Measurements from ENCODE around the gene DISP3.

The DISP3 gene

DNA sequence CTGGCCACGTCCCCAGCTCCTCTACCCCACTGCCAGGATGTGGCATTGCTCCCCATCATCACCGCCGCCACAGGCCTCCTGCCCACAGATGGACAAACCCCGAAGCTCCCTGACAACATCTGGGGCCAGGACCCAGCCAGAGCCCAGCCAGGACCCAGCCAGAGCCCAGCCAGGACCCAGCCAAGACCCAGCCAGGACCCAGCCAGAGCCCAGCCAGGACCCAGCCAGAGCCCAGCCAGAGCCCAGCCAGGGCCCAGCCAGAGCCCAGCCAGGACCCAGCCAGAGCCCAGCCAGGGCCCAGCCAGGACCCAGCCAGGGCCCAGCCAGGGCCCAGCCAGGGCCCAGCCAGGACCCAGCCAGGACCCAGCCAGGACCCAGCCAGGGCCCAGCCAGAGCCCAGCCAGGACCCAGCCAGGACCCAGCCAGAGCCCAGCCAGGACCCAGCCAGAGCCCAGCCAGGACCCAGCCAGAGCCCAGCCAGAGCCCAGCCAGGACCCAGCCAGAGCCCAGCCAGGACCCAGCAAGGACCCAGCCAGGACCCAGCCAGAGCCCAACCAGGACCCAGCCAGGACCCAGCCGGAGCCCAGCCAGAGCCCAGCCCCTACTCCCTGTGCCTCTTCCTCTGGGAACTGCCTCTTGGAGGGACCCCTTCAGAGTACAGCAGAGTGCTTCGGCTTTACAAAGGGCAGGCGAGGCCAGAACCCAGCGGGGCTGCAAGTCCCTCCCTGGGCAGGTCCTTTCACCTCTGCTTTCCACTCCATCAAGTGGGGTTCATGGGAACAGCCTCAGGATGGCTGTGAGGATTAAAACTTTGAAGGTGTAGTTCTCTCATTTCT lies 43.7 kb downstream of the DISP3 start:
- Histone ChIP-seq H3K9me3 (ENCODE audit: control insufficient read depth in 1 of 2, low read length in 2 of 2) (no peaks in the 10 kb centered on the region), H3K9ac (ENCODE audit: low read depth in 1 of 2, low read length in 2 of 2) (no peak overlapping the region), H3K36me3 (ENCODE audit: control insufficient read depth in 1 of 2, insufficient read depth in 2 of 2, low read length in 2 of 2) (no peaks in the 10 kb centered on the region), H3K27me3 (ENCODE audit: control insufficient read depth in 1 of 2, insufficient read depth in 2 of 2, low read length in 2 of 2) (no peaks in the 10 kb centered on the region), H3K4me1 (ENCODE audit: control insufficient read depth in 1 of 2, insufficient read depth in 2 of 2, low read length in 2 of 2) (no peaks in the 10 kb centered on the region), H3K4me3 (ENCODE audit: low read depth in 1 of 2, low read length in 2 of 2) (no peak overlapping the region), H3K27ac (ENCODE audit: low read depth, low read length) (no peak overlapping the region)

- Histone ChIP-seq H3K9ac (ENCODE audit: low read depth in 1 of 2, low read length in 2 of 2) (no peak overlapping the region), H3K4me3 (ENCODE audit: low read depth in 1 of 2, low read length in 2 of 2) (no peak overlapping the region), H3K4me1 (ENCODE audit: control insufficient read depth in 1 of 2, insufficient read depth in 2 of 2, low read length in 2 of 2) (no peaks in the 10 kb centered on the region), H3K36me3 (ENCODE audit: control insufficient read depth in 1 of 2, insufficient read depth in 2 of 2, low read length in 2 of 2) (no peaks in the 10 kb centered on the region), H3K27me3 (ENCODE audit: control insufficient read depth in 1 of 2, insufficient read depth in 2 of 2, low read length in 2 of 2) (no peaks in the 10 kb centered on the region), H3K27ac (ENCODE audit: low read depth, low read length) (no peak overlapping the region), H3K9me3 (ENCODE audit: control insufficient read depth in 1 of 2, low read length in 2 of 2) (no peaks in the 10 kb centered on the region)
Observed at GRCh38 chr1:11523261-11523660, 44.3 kb downstream of the DISP3 start.

GRCh38 chr1:11523746-11524464 lies 45.0 kb downstream of the DISP3 start:
- Histone ChIP-seq H3K27me3 (ENCODE audit: control insufficient read depth in 1 of 2, insufficient read depth in 2 of 2, low read length in 2 of 2) (no peaks in the 10 kb centered on the region), H3K27ac (ENCODE audit: low read depth, low read length) (no peak overlapping the region), H3K36me3 (ENCODE audit: control insufficient read depth in 1 of 2, insufficient read depth in 2 of 2, low read length in 2 of 2) (no peaks in the 10 kb centered on the region), H3K4me3 (ENCODE audit: low read depth in 1 of 2, low read length in 2 of 2) (no peak overlapping the region), H3K4me1 (ENCODE audit: control insufficient read depth in 1 of 2, insufficient read depth in 2 of 2, low read length in 2 of 2) (no peaks in the 10 kb centered on the region), H3K9me3 (ENCODE audit: control insufficient read depth in 1 of 2, low read length in 2 of 2) (no peaks in the 10 kb centered on the region), H3K9ac (ENCODE audit: low read depth in 1 of 2, low read length in 2 of 2) (no peak overlapping the region)

GRCh38 chr1:11524465-11525150 lies 45.7 kb downstream of the DISP3 start:
- Histone ChIP-seq H3K36me3 (ENCODE audit: control insufficient read depth in 1 of 2, insufficient read depth in 2 of 2, low read length in 2 of 2) (no peaks in the 10 kb centered on the region), H3K27me3 (ENCODE audit: control insufficient read depth in 1 of 2, insufficient read depth in 2 of 2, low read length in 2 of 2) (no peaks in the 10 kb centered on the region), H3K4me3 (ENCODE audit: low read depth in 1 of 2, low read length in 2 of 2) (no peak overlapping the region), H3K9ac (ENCODE audit: low read depth in 1 of 2, low read length in 2 of 2) (no peak overlapping the region), H3K27ac (ENCODE audit: low read depth, low read length) (no peak overlapping the region), H3K4me1 (ENCODE audit: control insufficient read depth in 1 of 2, insufficient read depth in 2 of 2, low read length in 2 of 2) (no peaks in the 10 kb centered on the region), H3K9me3 (ENCODE audit: control insufficient read depth in 1 of 2, low read length in 2 of 2) (no peaks in the 10 kb centered on the region)

DNA sequence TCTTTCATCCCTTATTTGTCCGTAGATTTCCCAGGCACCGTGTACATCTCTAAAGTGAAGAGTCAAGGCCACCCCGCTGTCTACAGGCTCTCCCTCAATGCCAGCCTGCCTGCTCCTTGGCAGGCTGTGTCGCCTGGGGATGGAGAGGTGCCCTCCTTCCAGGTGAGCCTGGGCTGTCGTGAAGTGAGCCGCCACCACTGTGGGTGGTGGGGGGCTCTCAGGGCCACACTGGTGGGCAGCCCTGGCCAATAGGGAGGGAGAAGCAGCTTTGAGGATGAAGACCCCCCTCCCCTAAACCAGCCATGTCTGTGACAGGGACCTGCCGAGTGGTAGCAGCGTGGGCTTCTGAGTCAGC lies 46.2 kb downstream of the DISP3 start:
- H3K27ac ChIP-seq (ENCODE audit: low read depth, low read length), result no peak overlapping the region
- no peaks in the 10 kb centered on the region for H3K27me3 ChIP-seq (ENCODE audit: control insufficient read depth in 1 of 2, insufficient read depth in 2 of 2, low read length in 2 of 2)
- H3K9me3 ChIP-seq (ENCODE audit: control insufficient read depth in 1 of 2, low read length in 2 of 2), result no peaks in the 10 kb centered on the region
- no peaks in the 10 kb centered on the region for H3K36me3 ChIP-seq (ENCODE audit: control insufficient read depth in 1 of 2, insufficient read depth in 2 of 2, low read length in 2 of 2)
- H3K4me1 ChIP-seq (ENCODE audit: control insufficient read depth in 1 of 2, insufficient read depth in 2 of 2, low read length in 2 of 2), result no peaks in the 10 kb centered on the region
- H3K4me3 ChIP-seq (ENCODE audit: low read depth in 1 of 2, low read length in 2 of 2), result no peak overlapping the region
- no peak overlapping the region for H3K9ac ChIP-seq (ENCODE audit: low read depth in 1 of 2, low read length in 2 of 2)

GRCh38 chr1:11525516-11525915 lies 46.6 kb downstream of the DISP3 start:
- H3K9ac ChIP-seq (ENCODE audit: low read depth in 1 of 2, low read length in 2 of 2), result no peak overlapping the region
- no peaks in the 10 kb centered on the region for H3K36me3 ChIP-seq (ENCODE audit: control insufficient read depth in 1 of 2, insufficient read depth in 2 of 2, low read length in 2 of 2)
- no peaks in the 10 kb centered on the region for H3K4me1 ChIP-seq (ENCODE audit: control insufficient read depth in 1 of 2, insufficient read depth in 2 of 2, low read length in 2 of 2)
- no peak overlapping the region for H3K27ac ChIP-seq (ENCODE audit: low read depth, low read length)
- H3K9me3 ChIP-seq (ENCODE audit: control insufficient read depth in 1 of 2, low read length in 2 of 2), result no peaks in the 10 kb centered on the region
- no peak overlapping the region for H3K4me3 ChIP-seq (ENCODE audit: low read depth in 1 of 2, low read length in 2 of 2)
- no peaks in the 10 kb centered on the region for H3K27me3 ChIP-seq (ENCODE audit: control insufficient read depth in 1 of 2, insufficient read depth in 2 of 2, low read length in 2 of 2)

DNA sequence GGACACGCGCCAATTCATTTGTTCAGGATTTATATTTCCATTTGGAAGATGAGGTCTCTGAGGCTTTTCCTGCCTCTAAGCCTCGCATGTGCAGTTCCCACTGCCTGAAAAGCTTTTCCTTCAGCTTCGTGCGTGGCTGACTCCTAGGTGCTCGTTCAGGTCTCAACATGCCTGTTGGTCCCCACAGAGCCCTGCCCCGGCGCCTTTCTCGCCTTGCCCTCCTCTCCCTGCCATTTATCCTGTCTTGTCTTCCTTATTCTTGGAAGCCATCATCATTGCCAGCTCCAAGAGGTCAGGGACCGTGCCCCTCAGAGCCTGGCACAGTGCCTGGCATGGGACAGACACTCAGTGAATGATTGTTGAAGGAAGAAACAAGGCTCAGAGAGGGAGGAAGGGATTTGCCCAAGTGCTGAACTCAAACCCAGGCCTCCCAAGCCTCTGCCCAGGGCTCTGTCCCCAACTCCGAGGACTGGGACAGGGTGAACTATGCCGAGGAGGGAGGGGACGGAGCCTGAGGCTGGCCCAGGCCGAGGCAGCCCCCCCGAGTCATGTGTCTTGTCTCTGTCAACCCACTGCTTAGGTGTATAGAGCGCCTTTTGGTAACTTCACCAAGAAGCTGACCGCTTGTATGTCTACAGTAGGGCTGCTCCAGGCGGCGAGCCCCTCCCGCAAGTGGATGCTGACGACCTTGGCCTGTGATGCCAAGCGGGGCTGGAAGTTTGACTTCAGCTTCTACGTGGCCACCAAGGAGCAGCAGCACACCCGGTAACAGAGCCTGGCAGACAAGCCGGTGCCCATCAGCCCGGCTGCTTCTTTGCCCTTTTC lies 47.3 kb downstream of the DISP3 start:
- Histone ChIP-seq H3K9ac (ENCODE audit: low read depth in 1 of 2, low read length in 2 of 2) (no peak overlapping the region), H3K4me3 (ENCODE audit: low read depth in 1 of 2, low read length in 2 of 2) (no peak overlapping the region), H3K9me3 (ENCODE audit: control insufficient read depth in 1 of 2, low read length in 2 of 2) (no peaks in the 10 kb centered on the region), H3K27ac (ENCODE audit: low read depth, low read length) (no peak overlapping the region), H3K36me3 (ENCODE audit: control insufficient read depth in 1 of 2, insufficient read depth in 2 of 2, low read length in 2 of 2) (no peaks in the 10 kb centered on the region), H3K4me1 (ENCODE audit: control insufficient read depth in 1 of 2, insufficient read depth in 2 of 2, low read length in 2 of 2) (no peaks in the 10 kb centered on the region), H3K27me3 (ENCODE audit: control insufficient read depth in 1 of 2, insufficient read depth in 2 of 2, low read length in 2 of 2) (no peaks in the 10 kb centered on the region)

- H3K27me3 ChIP-seq (ENCODE audit: control insufficient read depth in 1 of 2, insufficient read depth in 2 of 2, low read length in 2 of 2), result no peaks in the 10 kb centered on the region
- H3K4me1 ChIP-seq (ENCODE audit: control insufficient read depth in 1 of 2, insufficient read depth in 2 of 2, low read length in 2 of 2), result no peaks in the 10 kb centered on the region
- H3K27ac ChIP-seq (ENCODE audit: low read depth, low read length), result no peak overlapping the region
- H3K9ac ChIP-seq (ENCODE audit: low read depth in 1 of 2, low read length in 2 of 2), result no peak overlapping the region
- no peaks in the 10 kb centered on the region for H3K9me3 ChIP-seq (ENCODE audit: control insufficient read depth in 1 of 2, low read length in 2 of 2)
- H3K4me3 ChIP-seq (ENCODE audit: low read depth in 1 of 2, low read length in 2 of 2), result no peak overlapping the region
- H3K36me3 ChIP-seq (ENCODE audit: control insufficient read depth in 1 of 2, insufficient read depth in 2 of 2, low read length in 2 of 2), result no peaks in the 10 kb centered on the region
Observed at GRCh38 chr1:11527541-11528452, 48.8 kb downstream of the DISP3 start.

DNA sequence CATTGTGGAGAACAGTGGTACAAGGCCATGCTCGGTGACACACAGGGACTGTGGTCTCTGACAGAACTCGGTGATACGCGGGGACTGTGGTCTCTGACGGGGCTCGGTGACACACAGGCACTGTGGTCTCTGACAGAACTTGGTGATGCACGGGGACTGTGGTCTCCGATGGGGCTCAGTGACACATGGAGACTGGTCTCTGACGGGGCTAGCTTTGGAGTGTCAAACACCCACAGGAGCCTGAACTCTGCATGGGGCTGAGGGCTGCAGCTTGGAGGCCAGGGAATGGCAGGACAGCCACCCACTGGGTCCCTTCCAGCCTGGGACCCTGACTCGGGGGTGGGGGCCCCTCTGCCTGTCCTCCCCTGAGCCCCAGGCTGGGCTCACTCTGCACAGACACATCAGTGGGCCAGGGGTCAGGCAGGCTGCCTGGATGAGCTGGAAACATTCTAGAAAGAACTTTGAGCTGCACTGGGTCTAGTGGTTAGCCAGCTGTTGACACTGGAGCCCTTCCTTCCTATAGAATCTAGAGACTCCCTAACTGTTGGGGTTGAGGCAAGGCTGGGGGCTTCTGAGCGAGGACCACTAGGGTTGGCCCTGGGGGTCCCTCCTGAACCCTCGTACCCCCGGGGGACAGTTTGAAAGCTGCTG lies 49.8 kb downstream of the DISP3 start:
- no peaks in the 10 kb centered on the region for H3K9me3 ChIP-seq (ENCODE audit: control insufficient read depth in 1 of 2, low read length in 2 of 2)
- no peaks in the 10 kb centered on the region for H3K27me3 ChIP-seq (ENCODE audit: control insufficient read depth in 1 of 2, insufficient read depth in 2 of 2, low read length in 2 of 2)
- H3K9ac ChIP-seq (ENCODE audit: low read depth in 1 of 2, low read length in 2 of 2), result no peak overlapping the region
- H3K27ac ChIP-seq (ENCODE audit: low read depth, low read length), result no peak overlapping the region
- H3K36me3 ChIP-seq (ENCODE audit: control insufficient read depth in 1 of 2, insufficient read depth in 2 of 2, low read length in 2 of 2), result no peaks in the 10 kb centered on the region
- no peaks in the 10 kb centered on the region for H3K4me1 ChIP-seq (ENCODE audit: control insufficient read depth in 1 of 2, insufficient read depth in 2 of 2, low read length in 2 of 2)
- H3K4me3 ChIP-seq (ENCODE audit: low read depth in 1 of 2, low read length in 2 of 2), result no peak overlapping the region
